Stimulated activated naive B cell treated with anti-CD40 and anti-IgM and Interleukin-4, amounts not matched to agents 10 μg/mL and 1 μg/mL and 100 μg/mL, for 72 hours (primary cell): ENCODE data around the gene SEPTIN3.
"Not testable (repeated sequence)": the region's sequence is repeated elsewhere in the genome, so short reads cannot be mapped to it uniquely, and the experiment has no call there.

Experiments used
- ATAC-seq, 2 donors: fragments of 150-1000 bp; cut with Tn5 transposase; replicated peaks; 2 replicates each; pipeline ENCODE4 v1.10.0; 2021; ENCODE audit warnings: moderate library complexity in 1 of 2
- DNase-seq: peaks from one replicate; pipeline ENCODE4 v3.0.0; 2021
- H3K27ac Mint-ChIP-seq: one replicate; pipeline ENCODE4 v1.8.0; 2022; ENCODE audit warnings: mild to moderate bottlenecking, mixed read lengths
- H3K27me3 Mint-ChIP-seq, 2 donors: one replicate each; pipeline ENCODE4 v1.8.0; 2022; ENCODE audit warnings: mixed read lengths in 2 of 2
- H3K36me3 Mint-ChIP-seq, 2 donors: one replicate each; pipeline ENCODE4 v1.8.0; 2022; ENCODE audit warnings: mixed read lengths in 2 of 2, mild to moderate bottlenecking in 1 of 2
- H3K4me1 Mint-ChIP-seq, 2 donors: one replicate each; pipeline ENCODE4 v1.8.0; 2022; ENCODE audit warnings: mixed read lengths in 2 of 2, mild to moderate bottlenecking in 1 of 2
- H3K4me3 Mint-ChIP-seq, 2 donors: one replicate each; pipeline ENCODE4 v1.8.0; 2022; ENCODE audit warnings: mild to moderate bottlenecking in 2 of 2, mixed read lengths in 2 of 2, moderate library complexity in 1 of 2
- H3K9me3 Mint-ChIP-seq, 2 donors: one replicate each; pipeline ENCODE4 v1.8.0; 2022; ENCODE audit warnings: mixed read lengths in 2 of 2, mild to moderate bottlenecking in 1 of 2

The SEPTIN3 gene

GRCh38 chr22:41933411-41934177 lies 35.6 kb upstream of the SEPTIN3 start:
- peaks cover 23 to 37% of the 10 kb centered on the region in 2 donors for H3K36me3 Mint-ChIP-seq
- H3K4me1 Mint-ChIP-seq = peaks cover 69 to 96% of the 10 kb centered on the region in 2 donors
- DNase-seq (no peak), ATAC-seq (no peak)
- H3K9me3 Mint-ChIP-seq = no peaks in the 10 kb centered on the region
- peak overlapping the region in 1 of 2 donors; percentile 64 for H3K4me3 Mint-ChIP-seq
- H3K27ac Mint-ChIP-seq = peak overlapping the region; percentile 100
- H3K27me3 Mint-ChIP-seq = no peaks in the 10 kb centered on the region

- DNase-seq = no peak
- peak overlapping the region; percentile 100 for H3K27ac Mint-ChIP-seq
- peak overlapping the region; percentile 37 to 64 for H3K4me3 Mint-ChIP-seq
- ATAC-seq = no peak
- H3K36me3 Mint-ChIP-seq = peaks cover 30 to 45% of the 10 kb centered on the region in 2 donors
- no peaks in the 10 kb centered on the region for H3K9me3 Mint-ChIP-seq
- H3K27me3 Mint-ChIP-seq = no peaks in the 10 kb centered on the region
- peaks cover 68 to 96% of the 10 kb centered on the region in 2 donors for H3K4me1 Mint-ChIP-seq
These were observed 34.8 kb upstream of the SEPTIN3 start for GRCh38 chr22:41934284-41935014.

- Mint-ChIP-seq H3K27me3 (no peaks in the 10 kb centered on the region), H3K4me1 (peaks cover 70 to 96% of the 10 kb centered on the region in 2 donors), H3K27ac (peak overlapping the region; percentile 100), H3K4me3 (peak overlapping the region in 1 of 2 donors; percentile 37), H3K9me3 (no peaks in the 10 kb centered on the region), H3K36me3 (peaks cover 32 to 50% of the 10 kb centered on the region in 2 donors)
- DNase-seq = no peak
- no peak for ATAC-seq
These were observed 34.3 kb upstream of the SEPTIN3 start for GRCh38 chr22:41935015-41935351.

GRCh38 chr22:41935509-41935908 lies 33.7 kb upstream of the SEPTIN3 start:
- DNase-seq = no peak
- H3K27ac Mint-ChIP-seq = peak overlapping the region; percentile 100
- peaks cover 69 to 96% of the 10 kb centered on the region in 2 donors for H3K4me1 Mint-ChIP-seq

GRCh38 chr22:41936894-41937169 lies 32.4 kb upstream of the SEPTIN3 start:
- no peaks in the 10 kb centered on the region for H3K9me3 Mint-ChIP-seq
- peak overlapping the region in 1 of 2 donors; percentile 67 for H3K4me3 Mint-ChIP-seq
- peaks cover 38 to 63% of the 10 kb centered on the region in 2 donors for H3K36me3 Mint-ChIP-seq
- H3K27ac Mint-ChIP-seq = peak overlapping the region; percentile 100
- no peaks in the 10 kb centered on the region for H3K27me3 Mint-ChIP-seq
- no peak for ATAC-seq
- peaks cover 73 to 100% of the 10 kb centered on the region in 2 donors for H3K4me1 Mint-ChIP-seq
- DNase-seq = no peak

More at GRCh38 chr22:41935509-41935908, 33.7 kb upstream of the SEPTIN3 start:
- no peak for ATAC-seq
- H3K9me3 Mint-ChIP-seq = no peaks in the 10 kb centered on the region
- H3K36me3 Mint-ChIP-seq = peaks cover 32 to 51% of the 10 kb centered on the region in 2 donors
- H3K27me3 Mint-ChIP-seq = no peaks in the 10 kb centered on the region
- peak overlapping the region; percentile 67 to 73 for H3K4me3 Mint-ChIP-seq

- DNase-seq (peak; percentile 96), ATAC-seq (peak; percentile 70 to 74)
- peak overlapping the region; percentile 100 for H3K27ac Mint-ChIP-seq
- H3K4me1 Mint-ChIP-seq = peaks cover 56 to 80% of the 10 kb centered on the region in 2 donors
- peaks cover 42 to 69% of the 10 kb centered on the region in 2 donors for H3K36me3 Mint-ChIP-seq
- no peaks in the 10 kb centered on the region for H3K9me3 Mint-ChIP-seq
- peak overlapping the region; percentile 94 to 97 for H3K4me3 Mint-ChIP-seq
- H3K27me3 Mint-ChIP-seq = no peaks in the 10 kb centered on the region
These were observed 29.0 kb upstream of the SEPTIN3 start for GRCh38 chr22:41939981-41940831.

- peaks cover 4 to 6% of the 10 kb centered on the region in 2 donors for H3K27me3 Mint-ChIP-seq
- H3K4me3 Mint-ChIP-seq = peak overlapping the region; percentile 42 to 97
- no peaks in the 10 kb centered on the region for H3K9me3 Mint-ChIP-seq
- ATAC-seq = peak; percentile 49 to 50
- peaks cover 46 to 68% of the 10 kb centered on the region in 2 donors for H3K36me3 Mint-ChIP-seq
- H3K4me1 Mint-ChIP-seq = peaks cover 53 to 77% of the 10 kb centered on the region in 2 donors
- H3K27ac Mint-ChIP-seq = peak overlapping the region; percentile 100
- peak; percentile 82 for DNase-seq
These were observed 28.1 kb upstream of the SEPTIN3 start for GRCh38 chr22:41940832-41941765.

- no peak for ATAC-seq
- DNase-seq = no peak
- H3K36me3 Mint-ChIP-seq = peaks cover 28 to 48% of the 10 kb centered on the region in 2 donors
- peaks cover 38 to 67% of the 10 kb centered on the region in 2 donors for H3K4me1 Mint-ChIP-seq
- peak overlapping the region in 1 of 2 donors; percentile 53 for H3K4me3 Mint-ChIP-seq
- peak overlapping the region; percentile 7 for H3K27ac Mint-ChIP-seq
- peaks cover 4 to 6% of the 10 kb centered on the region in 2 donors for H3K27me3 Mint-ChIP-seq
- no peaks in the 10 kb centered on the region for H3K9me3 Mint-ChIP-seq
These were observed 25.5 kb upstream of the SEPTIN3 start for GRCh38 chr22:41943661-41944209.

- DNase-seq (peak; percentile 91), ATAC-seq (peak; percentile 93 to 96)
- H3K27me3 Mint-ChIP-seq = peaks cover 4 to 6% of the 10 kb centered on the region in 2 donors
- peaks cover 39 to 58% of the 10 kb centered on the region in 2 donors for H3K4me1 Mint-ChIP-seq
- peaks cover 14 to 24% of the 10 kb centered on the region in 2 donors for H3K36me3 Mint-ChIP-seq
- no peaks in the 10 kb centered on the region for H3K9me3 Mint-ChIP-seq
- peak within 1 kb of the TSS; percentile 93 for H3K27ac Mint-ChIP-seq
- peak within 1 kb of the TSS; percentile 90 to 92 for H3K4me3 Mint-ChIP-seq
These were observed 22.4 kb upstream of the SEPTIN3 start, which contains the start of gene CENPM for GRCh38 chr22:41946629-41947423. Gene CENPM, minus strand, starts transcription at chr22:41947152. Its CDS starts 76 bp downstream, at chr22:41947076.

- ATAC-seq (no peak), DNase-seq (no peak)
- H3K4me3 Mint-ChIP-seq = peak overlapping the region; percentile 90 to 92
- H3K27me3 Mint-ChIP-seq = peaks cover 4 to 6% of the 10 kb centered on the region in 2 donors
- no peaks in the 10 kb centered on the region for H3K9me3 Mint-ChIP-seq
- peak overlapping the region; percentile 93 for H3K27ac Mint-ChIP-seq
- peaks cover 44 to 61% of the 10 kb centered on the region in 2 donors for H3K4me1 Mint-ChIP-seq
- peaks cover 14 to 20% of the 10 kb centered on the region in 2 donors for H3K36me3 Mint-ChIP-seq
These were observed 21.7 kb upstream of the SEPTIN3 start for GRCh38 chr22:41947424-41948080.

- ATAC-seq = no peak
- H3K27ac Mint-ChIP-seq = no peak overlapping the region
- H3K4me3 Mint-ChIP-seq = no peak overlapping the region
- H3K36me3 Mint-ChIP-seq = peaks cover 14 to 20% of the 10 kb centered on the region in 2 donors
- H3K4me1 Mint-ChIP-seq = peaks cover 44 to 61% of the 10 kb centered on the region in 2 donors
- DNase-seq = no peak
- no peaks in the 10 kb centered on the region for H3K9me3 Mint-ChIP-seq
- H3K27me3 Mint-ChIP-seq = peaks cover 4 to 6% of the 10 kb centered on the region in 2 donors
These were observed 21.1 kb upstream of the SEPTIN3 start for GRCh38 chr22:41948142-41948541.

GRCh38 chr22:41948928-41949296 lies 20.3 kb upstream of the SEPTIN3 start:
- not testable (repeated sequence) for H3K27me3 Mint-ChIP-seq, H3K9me3 Mint-ChIP-seq, ATAC-seq, DNase-seq
- Mint-ChIP-seq H3K4me1 (peaks cover 36 to 55% of the 10 kb centered on the region in 2 donors), H3K36me3 (peaks cover 7 to 13% of the 10 kb centered on the region in 2 donors), H3K4me3 (peak overlapping the region in 1 of 2 donors; percentile 67), H3K27ac (peak overlapping the region; percentile 94)
